Measurements from ENCODE around the gene CASP9. TPM values are rescaled to one million over a fixed set of nuclear protein-coding genes. Genes with fewer than 3 reads are reported as not detected.

Gene CASP9
- total RNA-seq, 1 experiment from 2014 or later, result 13.5 TPM

DNA sequence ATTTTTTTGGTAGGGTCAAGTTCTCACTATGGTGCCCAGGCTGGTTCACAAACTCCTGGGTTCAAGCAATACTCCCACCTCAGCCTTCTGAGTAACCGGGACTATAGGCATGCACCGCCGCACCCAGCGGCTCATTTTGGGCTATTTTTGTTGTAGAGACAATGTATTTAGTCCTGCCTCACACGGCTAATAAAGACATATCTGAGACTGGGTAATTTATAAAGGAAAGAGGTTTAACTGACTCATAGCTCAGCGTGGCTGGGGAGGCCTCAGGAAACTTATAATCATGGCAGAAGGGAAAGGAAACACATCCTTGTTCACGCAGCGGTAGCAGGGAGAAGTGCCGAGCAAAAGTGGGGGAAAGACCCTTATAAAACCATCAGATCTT is 63.3 kb downstream of the CASP9 start:
- H3K4me1 Mint-ChIP-seq, result no peaks in the 10 kb centered on the region
- no peaks in the 10 kb centered on the region for H3K9me3 Mint-ChIP-seq
- no peak overlapping the region for H3K4me3 Mint-ChIP-seq
- DNase-seq (ENCODE audit: low spot score) (no peak), ATAC-seq (no peak)
- no peak overlapping the region for H3K27ac Mint-ChIP-seq
- ChIA-PET CTCF (no interaction called here), POLR2A (no interaction called here)
- H3K36me3 Mint-ChIP-seq, result no peaks in the 10 kb centered on the region
- TF ChIP-seq, protein P1, sequence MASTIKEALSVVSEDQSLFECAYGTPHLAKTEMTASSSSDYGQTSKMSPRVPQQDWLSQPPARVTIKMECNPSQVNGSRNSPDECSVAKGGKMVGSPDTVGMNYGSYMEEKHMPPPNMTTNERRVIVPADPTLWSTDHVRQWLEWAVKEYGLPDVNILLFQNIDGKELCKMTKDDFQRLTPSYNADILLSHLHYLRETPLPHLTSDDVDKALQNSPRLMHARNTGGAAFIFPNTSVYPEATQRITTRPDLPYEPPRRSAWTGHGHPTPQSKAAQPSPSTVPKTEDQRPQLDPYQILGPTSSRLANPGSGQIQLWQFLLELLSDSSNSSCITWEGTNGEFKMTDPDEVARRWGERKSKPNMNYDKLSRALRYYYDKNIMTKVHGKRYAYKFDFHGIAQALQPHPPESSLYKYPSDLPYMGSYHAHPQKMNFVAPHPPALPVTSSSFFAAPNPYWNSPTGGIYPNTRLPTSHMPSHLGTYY (CRISPR knock-in tag; IDR thresholded peaks at IDR 0.05), result no peak
- TF ChIP-seq, protein P2, sequence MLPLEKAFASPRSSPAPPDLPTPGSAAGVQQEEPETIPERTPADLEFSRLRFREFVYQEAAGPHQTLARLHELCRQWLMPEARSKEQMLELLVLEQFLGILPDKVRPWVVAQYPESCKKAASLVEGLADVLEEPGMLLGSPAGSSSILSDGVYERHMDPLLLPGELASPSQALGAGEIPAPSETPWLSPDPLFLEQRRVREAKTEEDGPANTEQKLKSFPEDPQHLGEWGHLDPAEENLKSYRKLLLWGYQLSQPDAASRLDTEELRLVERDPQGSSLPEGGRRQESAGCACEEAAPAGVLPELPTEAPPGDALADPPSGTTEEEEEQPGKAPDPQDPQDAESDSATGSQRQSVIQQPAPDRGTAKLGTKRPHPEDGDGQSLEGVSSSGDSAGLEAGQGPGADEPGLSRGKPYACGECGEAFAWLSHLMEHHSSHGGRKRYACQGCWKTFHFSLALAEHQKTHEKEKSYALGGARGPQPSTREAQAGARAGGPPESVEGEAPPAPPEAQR (CRISPR knock-in tag; IDR thresholded peaks at IDR 0.05), result no peak
- TF ChIP-seq, protein P3, sequence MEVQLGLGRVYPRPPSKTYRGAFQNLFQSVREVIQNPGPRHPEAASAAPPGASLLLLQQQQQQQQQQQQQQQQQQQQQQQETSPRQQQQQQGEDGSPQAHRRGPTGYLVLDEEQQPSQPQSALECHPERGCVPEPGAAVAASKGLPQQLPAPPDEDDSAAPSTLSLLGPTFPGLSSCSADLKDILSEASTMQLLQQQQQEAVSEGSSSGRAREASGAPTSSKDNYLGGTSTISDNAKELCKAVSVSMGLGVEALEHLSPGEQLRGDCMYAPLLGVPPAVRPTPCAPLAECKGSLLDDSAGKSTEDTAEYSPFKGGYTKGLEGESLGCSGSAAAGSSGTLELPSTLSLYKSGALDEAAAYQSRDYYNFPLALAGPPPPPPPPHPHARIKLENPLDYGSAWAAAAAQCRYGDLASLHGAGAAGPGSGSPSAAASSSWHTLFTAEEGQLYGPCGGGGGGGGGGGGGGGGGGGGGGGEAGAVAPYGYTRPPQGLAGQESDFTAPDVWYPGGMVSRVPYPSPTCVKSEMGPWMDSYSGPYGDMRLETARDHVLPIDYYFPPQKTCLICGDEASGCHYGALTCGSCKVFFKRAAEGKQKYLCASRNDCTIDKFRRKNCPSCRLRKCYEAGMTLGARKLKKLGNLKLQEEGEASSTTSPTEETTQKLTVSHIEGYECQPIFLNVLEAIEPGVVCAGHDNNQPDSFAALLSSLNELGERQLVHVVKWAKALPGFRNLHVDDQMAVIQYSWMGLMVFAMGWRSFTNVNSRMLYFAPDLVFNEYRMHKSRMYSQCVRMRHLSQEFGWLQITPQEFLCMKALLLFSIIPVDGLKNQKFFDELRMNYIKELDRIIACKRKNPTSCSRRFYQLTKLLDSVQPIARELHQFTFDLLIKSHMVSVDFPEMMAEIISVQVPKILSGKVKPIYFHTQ (CRISPR knock-in tag; IDR thresholded peaks at IDR 0.05), result no peak
- TF ChIP-seq, protein P4, sequence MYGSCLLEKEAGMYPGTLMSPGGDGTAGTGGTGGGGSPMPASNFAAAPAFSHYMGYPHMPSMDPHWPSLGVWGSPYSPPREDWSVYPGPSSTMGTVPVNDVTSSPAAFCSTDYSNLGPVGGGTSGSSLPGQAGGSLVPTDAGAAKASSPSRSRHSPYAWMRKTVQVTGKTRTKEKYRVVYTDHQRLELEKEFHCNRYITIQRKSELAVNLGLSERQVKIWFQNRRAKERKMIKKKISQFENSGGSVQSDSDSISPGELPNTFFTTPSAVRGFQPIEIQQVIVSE (CRISPR knock-in tag; IDR thresholded peaks at IDR 0.05; ENCODE audit: borderline replicate concordance), result no peak
- TF ChIP-seq FOXJ3 (CRISPR knock-in tag; IDR thresholded peaks at IDR 0.05; ENCODE audit: borderline replicate concordance), result no peak
- no peak for TF ChIP-seq SMAD4 (CRISPR knock-in tag; IDR thresholded peaks at IDR 0.05)
- H3K27me3 Mint-ChIP-seq (ENCODE audit: low read depth), result no peaks in the 10 kb centered on the region

DNA sequence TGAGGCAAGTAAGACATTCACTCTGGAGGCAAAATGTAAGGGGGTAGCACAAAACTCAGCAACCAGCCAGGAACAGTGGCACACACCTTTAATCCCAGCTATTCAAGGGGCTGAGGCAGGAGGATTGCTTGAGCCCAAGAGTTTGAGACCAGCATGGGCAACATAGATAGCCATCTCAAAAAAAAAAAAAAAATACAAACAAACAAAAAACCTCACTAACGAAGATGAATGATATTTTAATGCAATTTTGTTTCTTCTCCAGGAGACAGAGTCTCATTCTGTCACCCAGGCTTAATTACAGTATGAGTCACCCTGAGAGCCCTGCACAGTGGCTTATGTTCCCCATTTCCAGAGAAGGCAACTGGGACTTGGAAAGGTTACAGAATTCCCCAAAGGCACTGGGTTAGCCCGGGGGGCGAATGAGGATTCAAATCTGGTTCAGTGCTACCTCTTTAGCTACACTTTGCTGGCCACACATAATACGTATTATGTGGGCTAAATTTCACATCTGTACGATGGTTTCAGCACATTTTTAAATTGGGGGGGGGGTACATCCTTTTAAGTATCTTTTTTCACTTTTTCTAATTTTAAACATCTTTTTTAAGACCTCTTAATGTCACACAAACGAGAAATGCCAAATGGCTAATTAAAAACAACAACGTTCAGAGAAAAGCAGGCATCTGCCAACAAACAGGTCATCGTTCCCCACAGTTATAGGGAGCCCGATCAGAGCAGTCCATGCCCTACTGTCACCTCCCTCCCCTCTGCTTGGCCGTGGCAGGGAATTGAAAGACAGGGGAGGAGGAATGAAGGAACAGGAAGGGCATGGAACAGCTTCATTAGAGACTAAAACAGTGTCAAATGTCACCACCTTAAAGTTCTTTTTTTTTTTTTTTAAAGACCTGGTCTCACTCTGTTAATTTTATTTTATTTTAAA is 64.0 kb downstream of the CASP9 start:
- DNase-seq (ENCODE audit: low spot score) (no peak), ATAC-seq (no peak)
- Mint-ChIP-seq H3K27me3 (ENCODE audit: low read depth) (no peaks in the 10 kb centered on the region), H3K27ac (no peak overlapping the region), H3K4me3 (no peak overlapping the region), H3K9me3 (no peaks in the 10 kb centered on the region), H3K4me1 (no peaks in the 10 kb centered on the region), H3K36me3 (no peaks in the 10 kb centered on the region)
- POLR2A ChIA-PET, result no interaction called here
- CTCF ChIA-PET, result no interaction called here
- TF ChIP-seq SMAD4 (CRISPR knock-in tag; IDR thresholded peaks at IDR 0.05), result no peak
- no peak for TF ChIP-seq GTF2I (CRISPR knock-in tag; conservative IDR thresholded peaks at IDR 0.05)
- TF ChIP-seq, protein P5, sequence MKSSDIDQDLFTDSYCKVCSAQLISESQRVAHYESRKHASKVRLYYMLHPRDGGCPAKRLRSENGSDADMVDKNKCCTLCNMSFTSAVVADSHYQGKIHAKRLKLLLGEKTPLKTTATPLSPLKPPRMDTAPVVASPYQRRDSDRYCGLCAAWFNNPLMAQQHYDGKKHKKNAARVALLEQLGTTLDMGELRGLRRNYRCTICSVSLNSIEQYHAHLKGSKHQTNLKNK (CRISPR knock-in tag; IDR thresholded peaks at IDR 0.05), result no peak
- no peak for TF ChIP-seq SMAD3 (CRISPR knock-in tag; IDR thresholded peaks at IDR 0.05; ENCODE audit: borderline replicate concordance)
- TF ChIP-seq MYBL2 (CRISPR knock-in tag; IDR thresholded peaks at IDR 0.05), result no peak
- TF ChIP-seq, protein P6, sequence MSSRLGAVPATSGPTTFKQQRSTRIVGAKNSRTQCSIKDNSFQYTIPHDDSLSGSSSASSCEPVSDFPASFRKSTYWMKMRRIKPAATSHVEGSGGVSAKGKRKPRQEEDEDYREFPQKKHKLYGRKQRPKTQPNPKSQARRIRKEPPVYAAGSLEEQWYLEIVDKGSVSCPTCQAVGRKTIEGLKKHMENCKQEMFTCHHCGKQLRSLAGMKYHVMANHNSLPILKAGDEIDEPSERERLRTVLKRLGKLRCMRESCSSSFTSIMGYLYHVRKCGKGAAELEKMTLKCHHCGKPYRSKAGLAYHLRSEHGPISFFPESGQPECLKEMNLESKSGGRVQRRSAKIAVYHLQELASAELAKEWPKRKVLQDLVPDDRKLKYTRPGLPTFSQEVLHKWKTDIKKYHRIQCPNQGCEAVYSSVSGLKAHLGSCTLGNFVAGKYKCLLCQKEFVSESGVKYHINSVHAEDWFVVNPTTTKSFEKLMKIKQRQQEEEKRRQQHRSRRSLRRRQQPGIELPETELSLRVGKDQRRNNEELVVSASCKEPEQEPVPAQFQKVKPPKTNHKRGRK (CRISPR knock-in tag; IDR thresholded peaks at IDR 0.05; ENCODE audit: borderline replicate concordance), result no peak
- TF ChIP-seq, protein P3 (CRISPR knock-in tag; IDR thresholded peaks at IDR 0.05), result no peak
- TF ChIP-seq NR2C2 (CRISPR knock-in tag; IDR thresholded peaks at IDR 0.05), result no peak
- TF ChIP-seq, protein P2 (CRISPR knock-in tag; IDR thresholded peaks at IDR 0.05), result no peak
- TF ChIP-seq, protein P7, sequence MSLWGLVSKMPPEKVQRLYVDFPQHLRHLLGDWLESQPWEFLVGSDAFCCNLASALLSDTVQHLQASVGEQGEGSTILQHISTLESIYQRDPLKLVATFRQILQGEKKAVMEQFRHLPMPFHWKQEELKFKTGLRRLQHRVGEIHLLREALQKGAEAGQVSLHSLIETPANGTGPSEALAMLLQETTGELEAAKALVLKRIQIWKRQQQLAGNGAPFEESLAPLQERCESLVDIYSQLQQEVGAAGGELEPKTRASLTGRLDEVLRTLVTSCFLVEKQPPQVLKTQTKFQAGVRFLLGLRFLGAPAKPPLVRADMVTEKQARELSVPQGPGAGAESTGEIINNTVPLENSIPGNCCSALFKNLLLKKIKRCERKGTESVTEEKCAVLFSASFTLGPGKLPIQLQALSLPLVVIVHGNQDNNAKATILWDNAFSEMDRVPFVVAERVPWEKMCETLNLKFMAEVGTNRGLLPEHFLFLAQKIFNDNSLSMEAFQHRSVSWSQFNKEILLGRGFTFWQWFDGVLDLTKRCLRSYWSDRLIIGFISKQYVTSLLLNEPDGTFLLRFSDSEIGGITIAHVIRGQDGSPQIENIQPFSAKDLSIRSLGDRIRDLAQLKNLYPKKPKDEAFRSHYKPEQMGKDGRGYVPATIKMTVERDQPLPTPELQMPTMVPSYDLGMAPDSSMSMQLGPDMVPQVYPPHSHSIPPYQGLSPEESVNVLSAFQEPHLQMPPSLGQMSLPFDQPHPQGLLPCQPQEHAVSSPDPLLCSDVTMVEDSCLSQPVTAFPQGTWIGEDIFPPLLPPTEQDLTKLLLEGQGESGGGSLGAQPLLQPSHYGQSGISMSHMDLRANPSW (CRISPR knock-in tag; conservative IDR thresholded peaks at IDR 0.05; ENCODE audit: low read depth), result no peak
- TF ChIP-seq CREM (CRISPR knock-in tag; IDR thresholded peaks at IDR 0.05), result no peak
- TF ChIP-seq ELF4 (CRISPR knock-in tag; IDR thresholded peaks at IDR 0.05; ENCODE audit: low read depth), result no peak
